ENCODE measurements around the gene IFT81.
"Not testable (repeated sequence)": the region's sequence is repeated elsewhere in the genome, so short reads cannot be mapped to it uniquely, and the experiment has no call there.

IFT81 gene

GRCh38 chr12:110108309-110109036 is 15.7 kb upstream of the IFT81 start:
- DNase-seq = no peak

DNA sequence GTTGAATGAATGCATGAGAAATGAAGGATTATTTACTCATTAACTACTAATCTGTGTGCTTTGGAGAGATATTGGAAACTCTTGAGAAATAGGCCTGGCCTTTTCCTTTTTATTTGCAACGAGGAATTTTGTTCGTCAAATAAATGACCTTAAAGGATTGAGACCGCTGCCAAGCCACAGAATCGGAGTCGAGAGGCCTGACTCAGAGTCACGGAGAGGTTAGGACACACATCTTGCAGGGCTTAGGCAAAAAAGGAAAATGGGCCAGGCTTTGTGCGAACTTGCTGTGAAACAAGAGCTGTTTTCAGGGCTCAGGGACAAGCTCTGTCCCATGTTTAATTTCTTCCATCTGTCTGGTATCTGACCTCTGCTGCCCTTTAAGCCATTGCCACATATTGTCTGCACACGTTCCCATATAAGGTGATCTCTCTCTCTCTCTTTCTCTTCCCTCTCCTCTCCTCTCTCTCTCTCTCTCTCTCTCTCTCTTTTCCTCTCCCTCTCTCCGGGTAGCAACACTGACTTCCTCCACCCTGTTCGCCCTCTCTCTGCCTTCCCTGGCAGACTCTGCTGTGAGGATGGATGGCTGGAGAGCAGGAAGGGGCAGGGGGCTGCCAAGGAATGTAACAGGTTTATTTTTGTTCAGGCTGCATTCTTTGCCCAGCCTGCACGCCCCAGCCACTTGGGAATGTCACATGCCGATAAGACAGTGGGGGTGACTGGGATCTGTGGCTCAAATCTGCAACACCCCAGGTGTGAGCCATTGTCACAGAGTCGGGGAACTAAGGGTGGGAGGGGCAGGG is 14.9 kb upstream of the IFT81 start:
- no peak for DNase-seq

DNA sequence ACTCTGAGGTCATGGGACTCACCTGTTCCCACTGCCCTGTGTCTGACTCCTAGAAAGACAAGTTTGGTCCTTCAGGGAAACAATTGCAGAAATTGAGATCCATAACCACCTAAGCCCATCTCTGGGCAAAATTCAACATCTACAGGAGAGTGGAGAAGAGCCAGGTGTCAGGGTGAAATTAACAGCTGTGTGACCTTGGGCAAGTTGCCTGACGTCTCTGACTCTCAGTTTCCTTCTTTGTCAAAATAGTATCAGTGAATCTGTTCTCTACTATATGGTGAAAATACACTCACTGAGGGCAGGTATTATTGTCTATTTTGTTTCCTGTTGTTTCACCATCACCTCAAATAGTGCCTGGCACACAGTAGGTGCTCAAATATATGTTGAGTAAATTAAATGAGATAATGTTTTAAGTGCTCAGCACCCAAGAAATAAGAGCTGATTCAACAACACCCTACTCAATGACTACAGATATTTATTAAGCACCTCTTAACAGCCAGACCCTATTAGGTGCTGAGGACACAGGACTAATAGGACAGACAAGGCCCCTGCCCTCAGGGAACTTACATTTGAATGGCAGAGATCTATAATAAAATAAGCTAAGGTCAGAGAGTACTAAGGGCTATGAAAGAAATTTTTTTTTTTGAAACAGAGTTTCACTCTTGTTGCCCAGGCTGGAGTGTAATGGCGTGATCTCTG is 14.2 kb upstream of the IFT81 start:
- no peak for DNase-seq

GRCh38 chr12:110111476-110112334 is 12.5 kb upstream of the IFT81 start:
- DNase-seq = no peak

GRCh38 chr12:110112335-110112660 is 11.9 kb upstream of the IFT81 start:
- no peak for DNase-seq

DNA sequence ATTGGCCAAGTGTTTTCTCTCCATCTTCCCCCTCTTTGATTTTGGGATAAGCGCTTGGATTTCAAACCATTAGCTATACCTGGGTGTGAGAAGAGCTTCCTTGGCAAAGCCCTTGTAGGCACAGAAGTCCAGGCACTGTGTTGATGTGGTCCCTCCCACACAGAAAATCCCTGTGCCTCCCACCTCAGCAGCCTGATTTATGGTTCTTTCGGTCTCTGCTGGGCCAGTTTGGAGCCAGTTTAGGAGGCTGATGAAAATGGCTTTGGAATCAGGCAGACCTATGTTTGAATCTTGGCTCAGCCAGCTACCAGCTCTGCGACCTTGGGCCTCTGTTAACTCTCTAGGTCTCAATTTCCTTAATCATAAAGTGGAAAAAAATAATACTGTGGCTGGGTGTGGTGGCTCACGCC is 9.6 kb upstream of the IFT81 start:
- no peak for DNase-seq

GRCh38 chr12:110115675-110116074 is 8.5 kb upstream of the IFT81 start:
- no peak for DNase-seq

- DNase-seq = no peak
Measured at GRCh38 chr12:110116623-110117022, 7.5 kb upstream of the IFT81 start.

GRCh38 chr12:110117210-110117609 is 6.9 kb upstream of the IFT81 start:
- not testable (repeated sequence) for DNase-seq

DNA sequence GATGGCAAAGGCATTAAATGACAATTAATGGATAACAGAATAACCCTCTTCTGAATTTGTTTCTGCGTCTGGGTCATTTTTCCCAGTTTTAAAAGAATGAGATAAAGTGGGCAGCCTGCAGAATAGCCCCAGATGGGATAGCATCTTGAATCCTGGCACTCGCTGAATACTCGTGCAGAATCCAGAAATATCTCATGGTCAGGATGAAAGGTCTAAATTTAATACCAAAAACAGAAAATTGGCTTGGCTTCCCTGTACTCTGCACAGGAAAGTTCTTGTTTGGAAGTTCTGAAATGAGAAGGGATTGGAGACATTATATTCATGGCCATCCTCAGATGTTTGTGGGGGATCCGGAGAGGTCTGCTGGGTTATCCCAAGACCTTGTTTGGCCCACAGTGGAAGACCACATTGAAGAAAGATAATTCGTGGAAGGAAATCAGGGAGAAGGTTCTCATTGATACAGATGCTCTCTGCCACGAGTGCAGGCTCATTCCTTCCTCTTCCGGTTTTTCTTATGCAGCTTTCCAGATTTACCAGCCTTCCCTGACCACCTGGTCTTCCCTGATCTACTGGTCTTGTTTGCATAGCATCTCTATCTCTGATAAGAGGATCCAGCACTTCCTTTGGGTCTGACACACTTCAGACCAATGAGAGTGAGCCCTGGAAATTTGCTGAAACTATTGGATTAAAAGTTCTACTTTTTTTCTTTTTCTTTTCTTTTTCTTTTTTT is 6.0 kb upstream of the IFT81 start:
- no peak for DNase-seq

- no peak for DNase-seq
Measured at GRCh38 chr12:110122929-110123328, 1.2 kb upstream of the IFT81 start.

- no peak for DNase-seq
Measured at GRCh38 chr12:110123919-110124268, 263 bp upstream of the IFT81 start.

DNA sequence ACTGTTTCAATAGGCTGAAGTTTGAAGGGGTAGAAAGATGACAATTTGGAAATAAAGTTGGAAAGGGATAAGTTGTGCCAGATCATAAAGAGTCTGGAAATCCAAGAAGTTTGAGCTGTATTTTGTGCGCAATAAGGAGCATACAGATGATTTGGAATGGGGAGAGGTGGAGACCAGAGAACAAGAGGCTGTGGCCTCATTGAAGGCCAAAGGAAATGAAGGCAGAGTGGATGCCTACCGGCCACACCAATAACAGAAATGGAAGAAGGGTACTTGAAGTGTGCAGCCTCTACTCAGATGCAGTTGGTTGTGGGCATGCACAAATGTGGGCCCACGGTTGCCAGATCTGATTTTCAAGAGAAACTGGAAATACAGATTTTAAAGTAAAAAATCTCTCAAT is 2.4 kb downstream of the IFT81 start:
- DNase-seq = no peak

- DNase-seq = no peak
Measured at GRCh38 chr12:110134691-110135411, 10.7 kb downstream of the IFT81 start.

DNA sequence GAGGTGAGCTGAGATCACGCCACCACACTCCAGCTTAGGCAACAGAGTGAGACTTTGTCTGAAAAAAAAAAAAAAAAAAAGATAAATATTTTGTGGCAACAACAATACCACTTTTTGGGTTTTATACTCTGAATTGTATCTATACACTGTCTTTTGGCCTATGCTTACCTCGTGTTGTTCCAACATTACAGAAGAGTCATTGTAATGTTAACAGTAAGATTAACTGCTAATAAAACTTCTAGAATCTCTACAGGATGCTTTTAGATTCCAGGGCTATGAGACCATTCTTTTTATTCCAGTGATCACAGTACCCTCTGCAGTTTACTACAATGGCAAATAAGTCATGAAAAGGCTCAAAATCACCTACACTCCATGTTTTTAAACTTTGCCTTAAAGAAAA is 11.6 kb downstream of the IFT81 start:
- no peak for DNase-seq

DNA sequence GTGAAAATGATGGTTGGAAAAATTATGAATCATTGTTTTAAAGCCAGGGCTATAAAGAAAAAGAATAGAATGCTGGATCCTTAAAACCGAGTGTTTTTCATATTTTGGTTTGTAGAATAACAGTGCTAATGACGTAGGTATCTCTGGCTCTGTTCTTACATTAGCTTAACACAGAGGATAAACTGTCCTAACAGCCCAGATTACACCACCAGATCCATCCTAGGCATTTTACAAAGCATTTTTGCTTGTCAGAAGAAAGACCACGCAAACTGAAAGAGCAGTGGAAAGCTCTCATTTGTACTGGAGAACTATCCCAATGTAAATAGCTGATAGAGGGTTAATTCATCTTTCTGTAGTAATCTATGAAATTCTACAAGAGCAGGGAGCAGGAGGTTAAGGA is 13.6 kb downstream of the IFT81 start:
- no peak for DNase-seq

- DNase-seq = no peak
Measured at GRCh38 chr12:110141389-110141788, 17.2 kb downstream of the IFT81 start.

- DNase-seq = no peak
Measured at GRCh38 chr12:110146986-110147385, 22.8 kb downstream of the IFT81 start.

GRCh38 chr12:110149086-110149660 is 25.0 kb downstream of the IFT81 start:
- no peak for DNase-seq

- no peak for DNase-seq
Measured at GRCh38 chr12:110156766-110157165, 32.6 kb downstream of the IFT81 start.

DNA sequence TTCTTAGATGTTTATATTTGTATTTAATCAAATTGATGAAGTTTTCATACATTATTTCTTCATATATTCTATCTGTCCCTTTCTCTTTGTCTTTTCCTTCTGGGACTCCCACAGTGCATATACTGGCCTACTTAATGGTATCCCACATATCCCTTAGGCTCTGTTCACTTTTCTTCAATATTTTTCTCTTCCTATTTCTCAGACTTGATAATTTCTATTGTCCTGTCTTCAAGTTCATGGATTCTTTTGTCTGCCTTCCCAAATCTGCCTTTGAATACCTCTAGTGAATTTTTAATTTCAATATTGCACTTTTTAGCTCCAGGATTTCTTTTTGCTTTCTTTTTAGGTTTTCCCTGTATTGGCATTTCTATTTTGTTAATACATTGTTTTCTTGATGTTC is 33.4 kb downstream of the IFT81 start:
- no peak for DNase-seq

Measured in activated T-cell treated with anti-CD3 and anti-CD28 coated beads for 4 hours (primary cell).